Lower leg skin (tissue), 3 donors: Measurements from ENCODE around the gene FMC1.

ENCODE experiments used
- CTCF ChIP-seq, 3 donors: fragments of 450-650 bp; IDR thresholded peaks; one replicate each; pipeline ENCODE4 v1.5.1; 2016; ENCODE audit warnings: antibody characterized with exemption in 3 of 3, mild to moderate bottlenecking in 3 of 3, moderate library complexity in 2 of 3
- POLR2A ChIP-seq, 2 donors: fragments of 450-650 bp; IDR thresholded peaks; one replicate each; pipeline ENCODE4 v1.6.1; 2016 to 2017; ENCODE audit warnings: antibody characterized with exemption in 2 of 2, mild to moderate bottlenecking in 1 of 2, moderate library complexity in 1 of 2

- TF ChIP-seq POLR2A (IDR thresholded peaks at IDR 0.05) (no peak), CTCF (IDR thresholded peaks at IDR 0.05) (no peak)
These were observed 12.8 kb upstream of the FMC1 start for GRCh38 chr7:139328375-139328774.
